K562 (cell line): ENCODE data around the gene CELSR2. TPM values are rescaled to one million over a fixed set of nuclear protein-coding genes. Genes with fewer than 3 reads are reported as not detected.

Experiments used
- CEBPB ChIP-seq: fragments of 450-650 bp; IDR thresholded peaks from 2 replicates; pipeline ENCODE4 v1.6.1; 2016; ENCODE audit warnings: missing genetic modification characterization, missing compliant biosample characterization
- FOXA3 ChIP-seq, 2 experiments: fragments of 450-650 bp in 1 of 2; sonication (generic) in 1 of 2; formaldehyde crosslinking; IDR thresholded peaks in 1 of 2; conservative IDR thresholded peaks in 1 of 2; 2 replicates each; pipeline versions ENCODE4 v1.4.0 to v1.8.0; 2020 to 2022; ENCODE audit warnings: mild to moderate bottlenecking in 2 of 2, missing genetic modification reagents in 1 of 2
- GABPB2 ChIP-seq: fragments of 250-450 bp; sonication (Bioruptor Pico); conservative IDR thresholded peaks from 2 replicates; pipeline ENCODE4 v1.5.1; 2021; ENCODE audit warnings: mild to moderate bottlenecking
- HDAC1 ChIP-seq, 2 experiments: fragments of 450-650 bp; IDR thresholded peaks; 2 replicates each; pipeline ENCODE4 v1.6.1; 2016 to 2017; ENCODE audit warnings: inconsistent platforms in 1 of 2, mild to moderate bottlenecking in 1 of 2, moderate library complexity in 1 of 2
- JUN ChIP-seq, 2 experiments: sonication (generic) in 1 of 2; formaldehyde crosslinking in 1 of 2; IDR thresholded peaks; 2 replicates each; pipeline versions ENCODE4 v1.6.1 to v1.8.0; 2012 to 2022; ENCODE audit warnings: borderline replicate concordance in 2 of 2, mild to moderate bottlenecking in 2 of 2, improper control_type of control experiment in 1 of 2, low read depth in 1 of 2, low read length in 1 of 2, missing genetic modification reagents in 1 of 2
- MGA ChIP-seq: fragments of 450-650 bp; IDR thresholded peaks from 2 replicates; pipeline ENCODE4 v1.6.1; 2016; ENCODE audit warnings: mild to moderate bottlenecking, moderate library complexity
- SMAD1 ChIP-seq: fragments of 150-350 bp; IDR thresholded peaks from 2 replicates; pipeline ENCODE4 v1.6.1; 2014; ENCODE audit warnings: low read length, low read depth; ENCODE audit not compliant: partially characterized antibody
- ZNF551 ChIP-seq: fragments of 250-450 bp; sonication (Bioruptor Pico); IDR thresholded peaks from 2 replicates; pipeline ENCODE4 v1.5.0; 2021; ENCODE audit warnings: mild to moderate bottlenecking, moderate library complexity
- polyA plus RNA-seq, 8 experiments: library from polyadenylated mRNA; depleted of rRNA in 4 of 8; stranded (reverse) in 5 of 8; unstranded in 3 of 8; fragments of >200 nt; fragmentation: Nextera tagmentation in 2 of 8; fragmentation: Illumina TruSeq in 1 of 8; extraction: Ambion mirVana in 2 of 8; extraction: Trizol in 1 of 8; gene quantifications; 2 replicates each; pipeline versions ENCODE4 v1.2.1 to v1.2.3, GENCODE V29; 2011 to 2014; ENCODE audit warnings: inconsistent platforms in 1 of 8, missing spikeins in 1 of 8
- total RNA-seq, 7 experiments: library from RNA; depleted of rRNA in 6 of 7; stranded (reverse); fragments of >200 nt in 6 of 7; fragmentation: Illumina TruSeq in 2 of 7; extraction: Trizol in 2 of 7; gene quantifications; 2 replicates each; pipeline versions ENCODE4 v1.2.1 to v1.2.3, GENCODE V29; 2011 to 2021; ENCODE audit warnings: low replicate concordance in 1 of 7
- TF ChIP-seq, protein P1 (sequence below): sonication (generic); formaldehyde crosslinking; IDR thresholded peaks from 2 replicates; pipeline ENCODE4 v1.8.1; 2023; ENCODE audit warnings: mild to moderate bottlenecking, missing genetic modification reagents

CELSR2 gene
- total and polyA plus RNA-seq, 9 of the 15 experiments (the other 6 are each of a cell fraction or from before 2014, with no cell fraction given), result 0.31 to 21.9 (median 4.2) TPM

GRCh38 chr1:109282952-109283747 is 33.8 kb downstream of the CELSR2 start, which contains the start of gene PSRC1 (continued):
- TF ChIP-seq MGA (peak; percentile 81), ZNF551 (CRISPR knock-in tag) (no peak), HDAC1 (IDR thresholded peaks at IDR 0.05) (peak in 1 of 2 experiments; percentile 96; a peak in 2 of 4 replicates), FOXA3 (CRISPR knock-in tag; conservative IDR thresholded peaks at IDR 0.05 in 1 of 2, IDR thresholded peaks at IDR 0.05 in 1 of 2) (no peak), JUN (IDR thresholded peaks at IDR 0.05; ENCODE audit: borderline replicate concordance, low read depth, low read length) (peak; percentile 50; the same call in 1 of the 2 replicates), JUN (CRISPR knock-in tag; IDR thresholded peaks at IDR 0.05; ENCODE audit: borderline replicate concordance) (no peak), CEBPB (tag) (no peak), GABPB2 (CRISPR knock-in tag) (no peak), SMAD1 (no peak)
- TF ChIP-seq, protein P1, sequence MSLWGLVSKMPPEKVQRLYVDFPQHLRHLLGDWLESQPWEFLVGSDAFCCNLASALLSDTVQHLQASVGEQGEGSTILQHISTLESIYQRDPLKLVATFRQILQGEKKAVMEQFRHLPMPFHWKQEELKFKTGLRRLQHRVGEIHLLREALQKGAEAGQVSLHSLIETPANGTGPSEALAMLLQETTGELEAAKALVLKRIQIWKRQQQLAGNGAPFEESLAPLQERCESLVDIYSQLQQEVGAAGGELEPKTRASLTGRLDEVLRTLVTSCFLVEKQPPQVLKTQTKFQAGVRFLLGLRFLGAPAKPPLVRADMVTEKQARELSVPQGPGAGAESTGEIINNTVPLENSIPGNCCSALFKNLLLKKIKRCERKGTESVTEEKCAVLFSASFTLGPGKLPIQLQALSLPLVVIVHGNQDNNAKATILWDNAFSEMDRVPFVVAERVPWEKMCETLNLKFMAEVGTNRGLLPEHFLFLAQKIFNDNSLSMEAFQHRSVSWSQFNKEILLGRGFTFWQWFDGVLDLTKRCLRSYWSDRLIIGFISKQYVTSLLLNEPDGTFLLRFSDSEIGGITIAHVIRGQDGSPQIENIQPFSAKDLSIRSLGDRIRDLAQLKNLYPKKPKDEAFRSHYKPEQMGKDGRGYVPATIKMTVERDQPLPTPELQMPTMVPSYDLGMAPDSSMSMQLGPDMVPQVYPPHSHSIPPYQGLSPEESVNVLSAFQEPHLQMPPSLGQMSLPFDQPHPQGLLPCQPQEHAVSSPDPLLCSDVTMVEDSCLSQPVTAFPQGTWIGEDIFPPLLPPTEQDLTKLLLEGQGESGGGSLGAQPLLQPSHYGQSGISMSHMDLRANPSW, result peak; percentile 78; the same call in 1 of the 2 replicates
